ENCODE results near the gene NABP2. TPM values are rescaled to one million over a fixed set of nuclear protein-coding genes. Genes with fewer than 3 reads are reported as not detected.

The NABP2 gene
- total RNA-seq = 20.3 TPM
- long read RNA-seq, transcript NABP2-201 (7 exons, 1,417 nt) = major isoform, 10 of 20 reads
- long read RNA-seq, partial matches to known transcripts = 0 of 20 reads
- long read RNA-seq, other reads (novel, unspliced or antisense) = 3 of 20 reads

- TF ChIP-seq, protein P1, sequence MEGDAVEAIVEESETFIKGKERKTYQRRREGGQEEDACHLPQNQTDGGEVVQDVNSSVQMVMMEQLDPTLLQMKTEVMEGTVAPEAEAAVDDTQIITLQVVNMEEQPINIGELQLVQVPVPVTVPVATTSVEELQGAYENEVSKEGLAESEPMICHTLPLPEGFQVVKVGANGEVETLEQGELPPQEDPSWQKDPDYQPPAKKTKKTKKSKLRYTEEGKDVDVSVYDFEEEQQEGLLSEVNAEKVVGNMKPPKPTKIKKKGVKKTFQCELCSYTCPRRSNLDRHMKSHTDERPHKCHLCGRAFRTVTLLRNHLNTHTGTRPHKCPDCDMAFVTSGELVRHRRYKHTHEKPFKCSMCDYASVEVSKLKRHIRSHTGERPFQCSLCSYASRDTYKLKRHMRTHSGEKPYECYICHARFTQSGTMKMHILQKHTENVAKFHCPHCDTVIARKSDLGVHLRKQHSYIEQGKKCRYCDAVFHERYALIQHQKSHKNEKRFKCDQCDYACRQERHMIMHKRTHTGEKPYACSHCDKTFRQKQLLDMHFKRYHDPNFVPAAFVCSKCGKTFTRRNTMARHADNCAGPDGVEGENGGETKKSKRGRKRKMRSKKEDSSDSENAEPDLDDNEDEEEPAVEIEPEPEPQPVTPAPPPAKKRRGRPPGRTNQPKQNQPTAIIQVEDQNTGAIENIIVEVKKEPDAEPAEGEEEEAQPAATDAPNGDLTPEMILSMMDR (IDR thresholded peaks at IDR 0.05; ENCODE audit: borderline replicate concordance) = peak; percentile 91
Measured at GRCh38 chr12:56224102-56224701, at the start of gene NABP2. TSS of gene NABP2 (plus strand) at chr12:56224342. CDS start at chr12:56224857, 515 bp downstream.

GRCh38 chr12:56178347-56178746 lies 45.8 kb upstream of the NABP2 start:
- Histone ChIP-seq H3K36me3 (peaks cover 100% of the 10 kb centered on the region), H3K27ac (replicated peaks) (no peak overlapping the region), H3K4me3 (no peak overlapping the region), H3K4me1 (peaks cover under 1% of the 10 kb centered on the region), H3K9me3 (replicated peaks) (no peaks in the 10 kb centered on the region), H3K27me3 (ENCODE audit: low read depth) (no peaks in the 10 kb centered on the region)
- TF ChIP-seq, protein P1 (IDR thresholded peaks at IDR 0.05; ENCODE audit: borderline replicate concordance) = no peak
- intact Hi-C loops (cut with micrococcal nuclease) = no loop called here
- DNase-seq = no peak

More at GRCh38 chr12:56224102-56224701, at the start of gene NABP2:
- peak within 1 kb of the TSS; percentile 81 for H3K4me3 ChIP-seq
- peaks cover 56% of the 10 kb centered on the region for H3K4me1 ChIP-seq
- intact Hi-C loops (cut with micrococcal nuclease) = no loop called here
- H3K36me3 ChIP-seq = peaks cover 11% of the 10 kb centered on the region
- no peaks in the 10 kb centered on the region for H3K27me3 ChIP-seq (ENCODE audit: low read depth)
- peak; percentile 99 for DNase-seq
- H3K27ac ChIP-seq (replicated peaks) = peak within 1 kb of the TSS; percentile 99
- no peaks in the 10 kb centered on the region for H3K9me3 ChIP-seq (replicated peaks)

DNA sequence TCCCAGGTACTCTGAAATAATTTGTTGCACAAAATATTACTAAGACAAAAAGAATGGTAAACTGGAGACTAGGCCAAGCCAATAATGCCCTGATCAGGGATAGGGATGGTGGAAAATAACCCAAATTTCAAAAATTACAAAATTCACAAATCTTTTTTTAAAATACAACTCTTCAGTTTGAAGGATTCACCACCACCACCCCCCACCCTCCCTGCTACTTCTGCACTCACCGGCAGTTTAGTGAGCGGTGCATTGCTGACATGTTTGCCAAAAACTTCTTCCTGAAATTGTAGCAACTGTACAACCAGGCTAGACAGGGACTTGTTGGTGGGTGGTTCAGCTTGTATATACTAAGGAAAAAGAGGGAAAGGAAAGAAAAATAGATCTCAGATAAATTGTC lies 37.2 kb upstream of the NABP2 start:
- TF ChIP-seq, protein P1 (IDR thresholded peaks at IDR 0.05; ENCODE audit: borderline replicate concordance) = no peak
- Histone ChIP-seq H3K9me3 (replicated peaks) (no peaks in the 10 kb centered on the region), H3K4me1 (peaks cover 42% of the 10 kb centered on the region), H3K4me3 (peak overlapping the region; percentile 94), H3K36me3 (peaks cover 51% of the 10 kb centered on the region), H3K27ac (replicated peaks) (no peak overlapping the region), H3K27me3 (ENCODE audit: low read depth) (no peaks in the 10 kb centered on the region)
- intact Hi-C loops (cut with micrococcal nuclease) = no loop called here
- DNase-seq = no peak

DNA sequence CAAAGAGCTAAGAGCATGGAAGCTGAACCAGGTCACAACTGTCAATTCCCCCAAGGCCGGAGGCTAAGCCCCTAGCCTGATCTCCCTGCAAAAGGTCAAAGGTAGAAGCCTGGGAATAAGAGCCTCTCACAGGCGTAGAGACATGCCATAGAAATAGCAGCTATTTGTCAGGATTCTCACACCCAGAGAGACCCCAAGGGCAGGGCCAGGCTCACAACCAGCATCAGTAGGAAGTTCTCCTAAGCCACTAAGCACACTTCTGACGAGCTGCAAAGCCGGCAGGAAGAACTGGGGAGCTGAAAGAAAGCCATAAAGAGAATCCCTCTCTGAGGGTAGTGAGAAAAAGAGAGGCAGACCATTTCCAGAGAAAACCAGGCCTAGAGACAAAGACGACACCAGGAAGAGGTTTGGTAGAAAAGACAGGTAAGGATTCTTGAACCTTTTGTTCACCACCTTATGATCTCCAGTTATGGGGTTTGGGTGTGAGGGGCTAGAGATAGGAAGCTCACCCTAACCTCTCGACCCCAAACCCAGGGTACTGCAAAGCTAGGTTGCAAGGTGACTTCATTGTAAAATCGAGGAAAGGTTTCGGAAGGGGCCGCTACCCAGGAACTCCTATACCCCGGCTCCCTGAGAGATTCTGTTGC lies 35.9 kb upstream of the NABP2 start:
- TF ChIP-seq, protein P1 (IDR thresholded peaks at IDR 0.05; ENCODE audit: borderline replicate concordance) = no peak
- intact Hi-C loops (cut with micrococcal nuclease) = no loop called here
- Histone ChIP-seq H3K4me3 (peak overlapping the region; percentile 94), H3K36me3 (peaks cover 38% of the 10 kb centered on the region), H3K27ac (replicated peaks) (peak overlapping the region; percentile 87), H3K27me3 (ENCODE audit: low read depth) (no peaks in the 10 kb centered on the region), H3K9me3 (replicated peaks) (no peaks in the 10 kb centered on the region), H3K4me1 (peaks cover 42% of the 10 kb centered on the region)
- DNase-seq = no peak

DNA sequence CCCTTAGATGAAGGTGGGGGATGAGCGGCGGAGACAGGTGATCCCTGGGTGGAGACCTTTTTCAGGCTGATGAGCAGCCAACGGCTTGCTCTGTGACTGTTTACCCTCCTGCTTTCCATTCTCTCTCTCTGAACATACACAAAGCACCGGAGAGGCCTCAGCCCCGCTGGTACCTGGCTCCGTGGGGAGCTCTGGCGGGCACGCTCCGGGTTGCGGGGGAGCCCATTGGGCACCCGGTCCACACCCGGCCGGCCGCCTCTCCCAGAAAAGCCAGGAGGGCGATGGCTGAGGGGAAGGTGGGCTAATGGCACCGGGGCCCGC lies 35.4 kb upstream of the NABP2 start:
- H3K4me1 ChIP-seq = peaks cover 37% of the 10 kb centered on the region
- no peak for DNase-seq

More for the DNA sequence above, 35.4 kb upstream of the NABP2 start:
- intact Hi-C loops (cut with micrococcal nuclease) = no loop called here
- H3K27ac ChIP-seq (replicated peaks) = peak overlapping the region; percentile 87
- peaks cover 33% of the 10 kb centered on the region for H3K36me3 ChIP-seq
- peak overlapping the region; percentile 94 for H3K4me3 ChIP-seq
- H3K27me3 ChIP-seq (ENCODE audit: low read depth) = no peaks in the 10 kb centered on the region
- TF ChIP-seq, protein P1 (IDR thresholded peaks at IDR 0.05; ENCODE audit: borderline replicate concordance) = no peak
- H3K9me3 ChIP-seq (replicated peaks) = no peaks in the 10 kb centered on the region
